LNCAP (cell line): ENCODE data around the gene ANKS1A.

Experiments
- CTCF ChIP-seq: fragments of 450-650 bp; IDR thresholded peaks from 2 replicates; pipeline ENCODE4 v1.5.1; 2017; ENCODE audit warnings: mild to moderate bottlenecking

The ANKS1A gene

GRCh38 chr6:34875292-34876213 is 13.5 kb upstream of the ANKS1A start:
- TF ChIP-seq CTCF = no peak

- no peak for TF ChIP-seq CTCF
Measured at GRCh38 chr6:34876472-34876871, 12.6 kb upstream of the ANKS1A start.

- no peak for TF ChIP-seq CTCF
Measured at GRCh38 chr6:34877259-34877658, 11.8 kb upstream of the ANKS1A start.

- no peak for TF ChIP-seq CTCF
Measured at GRCh38 chr6:34877869-34878485, 11.1 kb upstream of the ANKS1A start.

GRCh38 chr6:34884996-34885395 is 4.1 kb upstream of the ANKS1A start:
- no peak for TF ChIP-seq CTCF

GRCh38 chr6:34887753-34888513 is 1.1 kb upstream of the ANKS1A start, which contains the start of gene TAF11:
TAF11 (minus strand) TSS chr6:34888042; CDS start chr6:34887957, 85 bp downstream.
- TF ChIP-seq CTCF = no peak

GRCh38 chr6:34888514-34888856 is 570 bp upstream of the ANKS1A start:
- TF ChIP-seq CTCF = no peak
